Lower lobe of right lung (tissue), 2 donors: Measurements from ENCODE around the gene HPCA. TPM values are rescaled to one million over a fixed set of nuclear protein-coding genes. Genes with fewer than 3 reads are reported as not detected.

ENCODE experiments used
- ATAC-seq, 2 donors: fragments of 200-7000 bp; cut with Tn5 transposase; one replicate each; pipeline ENCODE4 v1.9.1; 2020 to 2022; ENCODE audit warnings: mild to moderate bottlenecking in 2 of 2, moderate library complexity in 2 of 2
- DNase-seq: peaks from one replicate; pipeline ENCODE4 v3.0.0-alpha.2; 2020
- H3K27ac ChIP-seq: fragments of 200-600 bp; one replicate; pipeline ENCODE4 v1.8.0; 2022
- H3K27me3 ChIP-seq: fragments of 200-600 bp; one replicate; pipeline ENCODE4 v1.8.0; 2022; ENCODE audit warnings: low read depth
- H3K36me3 ChIP-seq: fragments of 200-600 bp; one replicate; pipeline ENCODE4 v1.8.0; 2022; ENCODE audit warnings: mild to moderate bottlenecking
- H3K4me1 ChIP-seq: fragments of 200-600 bp; one replicate; pipeline ENCODE4 v1.8.0; 2022
- H3K4me3 ChIP-seq: fragments of 200-600 bp; one replicate; pipeline ENCODE4 v1.8.0; 2022; ENCODE audit warnings: mild to moderate bottlenecking
- H3K9me3 ChIP-seq: fragments of 200-600 bp; one replicate; pipeline ENCODE4 v1.8.0; 2022
- intact Hi-C: fragments of 100-400 bp; cut with DNase I; formaldehyde crosslinking; loops from one replicate; pipeline ENCODE4 v1.11.0; 2022
- total RNA-seq: library from RNA; stranded (reverse); fragmentation: NEBNext Ultra II Directional; extraction: Animal tissue kit (Norgen Biotek cat#: 25700); gene quantifications from one replicate; pipeline ENCODE4 v1.2.1, GENCODE V29; 2021
- TF ChIP-seq, protein P1 (sequence below): fragments of 200-600 bp; IDR thresholded peaks from one replicate; pipeline ENCODE4 v1.8.0; 2022; ENCODE audit warnings: antibody characterized with exemption, mild to moderate bottlenecking
- donor health status: DM: no; HTN: yes; CAD: no; lungs with severe emphysema.

HPCA gene
- total RNA-seq, 1 donor from 2014 or later: not detected

DNA sequence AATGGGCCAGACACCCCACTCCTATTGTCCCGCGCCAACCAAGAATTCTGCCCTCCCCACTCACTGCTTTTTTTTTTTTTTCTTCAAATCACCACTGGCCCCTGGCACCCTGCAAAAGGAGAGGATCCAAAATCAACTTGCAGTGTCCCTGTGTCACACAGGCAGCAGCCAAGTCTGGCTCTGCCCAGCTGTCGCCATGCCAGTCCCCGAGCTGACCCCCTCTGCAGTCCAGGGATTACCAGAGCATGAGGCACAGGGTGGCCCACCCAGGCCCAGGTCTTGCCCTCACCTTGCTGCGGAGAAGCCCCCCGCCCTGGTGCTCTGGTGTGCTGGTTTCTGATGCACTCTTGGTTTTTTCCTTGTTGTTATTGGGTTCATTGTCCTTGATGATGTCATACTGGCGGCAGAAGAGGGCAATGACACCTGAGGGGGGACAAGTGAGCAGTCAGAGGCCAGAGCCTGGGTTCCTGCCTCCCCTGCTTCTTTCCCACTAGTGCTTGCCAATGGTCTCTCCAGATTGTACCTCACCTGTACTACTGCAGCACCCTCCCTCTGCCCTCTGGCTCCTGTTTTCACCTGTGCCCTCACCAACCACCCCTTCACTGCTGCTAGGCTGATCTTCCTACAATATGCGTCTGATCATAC lies 21.8 kb upstream of the HPCA start:
- Histone ChIP-seq H3K4me1 (no peaks in the 10 kb centered on the region), H3K9me3 (no peaks in the 10 kb centered on the region), H3K36me3 (peaks cover 20% of the 10 kb centered on the region), H3K4me3 (no peak overlapping the region), H3K27me3 (peaks cover under 1% of the 10 kb centered on the region), H3K27ac (no peak overlapping the region)
- intact Hi-C loops: no loop called here
- DNase-seq (no peak), ATAC-seq (no peak)
- TF ChIP-seq, protein P1, sequence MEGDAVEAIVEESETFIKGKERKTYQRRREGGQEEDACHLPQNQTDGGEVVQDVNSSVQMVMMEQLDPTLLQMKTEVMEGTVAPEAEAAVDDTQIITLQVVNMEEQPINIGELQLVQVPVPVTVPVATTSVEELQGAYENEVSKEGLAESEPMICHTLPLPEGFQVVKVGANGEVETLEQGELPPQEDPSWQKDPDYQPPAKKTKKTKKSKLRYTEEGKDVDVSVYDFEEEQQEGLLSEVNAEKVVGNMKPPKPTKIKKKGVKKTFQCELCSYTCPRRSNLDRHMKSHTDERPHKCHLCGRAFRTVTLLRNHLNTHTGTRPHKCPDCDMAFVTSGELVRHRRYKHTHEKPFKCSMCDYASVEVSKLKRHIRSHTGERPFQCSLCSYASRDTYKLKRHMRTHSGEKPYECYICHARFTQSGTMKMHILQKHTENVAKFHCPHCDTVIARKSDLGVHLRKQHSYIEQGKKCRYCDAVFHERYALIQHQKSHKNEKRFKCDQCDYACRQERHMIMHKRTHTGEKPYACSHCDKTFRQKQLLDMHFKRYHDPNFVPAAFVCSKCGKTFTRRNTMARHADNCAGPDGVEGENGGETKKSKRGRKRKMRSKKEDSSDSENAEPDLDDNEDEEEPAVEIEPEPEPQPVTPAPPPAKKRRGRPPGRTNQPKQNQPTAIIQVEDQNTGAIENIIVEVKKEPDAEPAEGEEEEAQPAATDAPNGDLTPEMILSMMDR: no peak

DNA sequence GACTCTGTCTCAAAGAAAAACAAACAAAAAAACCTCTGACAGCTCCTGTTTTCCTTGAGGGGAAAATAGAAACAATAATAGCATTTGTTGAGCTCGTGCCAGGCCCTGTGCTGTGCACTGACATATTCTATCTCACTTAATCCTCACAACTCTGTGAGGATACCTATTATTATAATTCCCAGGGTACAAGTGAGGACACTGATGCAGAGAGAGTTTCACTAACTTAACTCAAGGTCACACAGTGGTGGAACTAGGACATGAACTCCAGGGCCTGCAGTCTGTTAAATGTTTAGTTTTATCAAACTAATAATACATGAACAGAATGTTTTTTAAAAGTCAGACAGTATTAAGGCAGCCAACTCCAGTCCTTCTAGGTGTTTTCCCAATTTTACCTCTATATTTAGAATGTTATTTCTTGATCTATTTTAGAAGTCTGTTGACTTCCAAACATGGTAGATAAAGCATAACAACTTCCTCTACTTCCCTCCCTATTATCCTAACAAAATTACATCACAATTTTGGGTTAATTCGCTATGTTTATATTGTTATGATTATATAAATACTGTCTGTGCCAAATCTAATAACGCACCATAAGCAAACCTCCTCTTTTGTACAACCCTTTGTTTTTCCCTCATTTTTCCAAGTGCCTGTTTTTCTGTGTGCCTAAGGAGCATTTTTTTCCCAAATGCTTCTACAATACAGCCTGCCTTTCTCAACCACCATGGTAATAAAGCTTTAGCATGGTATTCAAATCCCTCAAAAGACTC lies 20.5 kb upstream of the HPCA start:
- Histone ChIP-seq H3K9me3 (no peaks in the 10 kb centered on the region), H3K27me3 (peaks cover 10% of the 10 kb centered on the region), H3K36me3 (peaks cover 18% of the 10 kb centered on the region), H3K4me1 (peaks cover 7% of the 10 kb centered on the region), H3K4me3 (no peak overlapping the region), H3K27ac (no peak overlapping the region)
- intact Hi-C loops: no loop called here
- DNase-seq: no peak
- TF ChIP-seq, protein P1: no peak
- ATAC-seq: no peak

DNA sequence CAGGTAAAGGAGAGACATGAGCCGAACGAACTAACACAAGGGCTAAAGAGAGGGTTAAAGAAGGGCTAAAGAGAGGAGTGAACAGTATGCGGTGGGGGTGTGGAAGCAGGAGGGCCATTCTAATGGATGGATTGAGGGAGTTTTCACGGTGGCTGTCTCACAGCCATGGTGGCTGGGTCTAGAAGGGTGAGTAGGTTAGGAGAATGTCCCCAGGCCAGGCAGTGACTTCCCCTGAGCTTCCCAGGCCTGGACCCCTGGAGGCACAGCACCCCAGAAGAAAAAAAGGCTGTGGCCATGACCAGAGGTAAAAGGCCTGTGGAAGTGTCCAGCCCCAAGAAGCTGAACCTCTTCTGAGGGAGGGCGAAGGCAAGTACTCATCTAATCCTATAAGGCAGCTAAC lies 19.1 kb upstream of the HPCA start:
- Histone ChIP-seq H3K27me3 (peaks cover 21% of the 10 kb centered on the region), H3K4me3 (no peak overlapping the region), H3K4me1 (peaks cover 13% of the 10 kb centered on the region), H3K27ac (no peak overlapping the region), H3K9me3 (no peaks in the 10 kb centered on the region), H3K36me3 (peaks cover 13% of the 10 kb centered on the region)
- DNase-seq (no peak), ATAC-seq (no peak)
- TF ChIP-seq, protein P1: no peak
- intact Hi-C loops: no loop called here

DNA sequence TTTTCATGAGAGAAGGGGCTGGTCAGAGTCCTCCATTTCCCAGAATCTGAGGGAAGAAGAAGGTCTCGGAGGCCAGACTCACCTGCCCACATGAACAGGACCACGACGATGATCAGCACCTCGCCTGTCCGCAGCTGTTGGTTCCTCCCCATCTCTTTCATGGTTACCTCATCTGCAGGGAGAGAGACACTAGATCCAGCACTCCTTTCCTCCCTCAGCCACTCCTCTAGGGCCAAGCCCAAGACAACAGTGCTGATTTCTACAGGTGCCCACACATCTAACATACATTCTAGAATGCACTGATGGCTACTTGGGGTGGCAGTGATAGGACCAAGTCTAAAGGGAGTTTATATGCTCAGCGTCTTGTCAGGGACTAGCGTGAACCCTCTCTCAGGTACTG lies 18.6 kb upstream of the HPCA start:
- H3K27ac ChIP-seq: no peak overlapping the region
- no peak overlapping the region for H3K4me3 ChIP-seq
- DNase-seq (no peak), ATAC-seq (no peak)
- peaks cover 17% of the 10 kb centered on the region for H3K4me1 ChIP-seq
- intact Hi-C loops: no loop called here
- H3K27me3 ChIP-seq: peaks cover 26% of the 10 kb centered on the region
- H3K9me3 ChIP-seq: no peaks in the 10 kb centered on the region
- TF ChIP-seq, protein P1: no peak
- H3K36me3 ChIP-seq: peaks cover 8% of the 10 kb centered on the region

DNA sequence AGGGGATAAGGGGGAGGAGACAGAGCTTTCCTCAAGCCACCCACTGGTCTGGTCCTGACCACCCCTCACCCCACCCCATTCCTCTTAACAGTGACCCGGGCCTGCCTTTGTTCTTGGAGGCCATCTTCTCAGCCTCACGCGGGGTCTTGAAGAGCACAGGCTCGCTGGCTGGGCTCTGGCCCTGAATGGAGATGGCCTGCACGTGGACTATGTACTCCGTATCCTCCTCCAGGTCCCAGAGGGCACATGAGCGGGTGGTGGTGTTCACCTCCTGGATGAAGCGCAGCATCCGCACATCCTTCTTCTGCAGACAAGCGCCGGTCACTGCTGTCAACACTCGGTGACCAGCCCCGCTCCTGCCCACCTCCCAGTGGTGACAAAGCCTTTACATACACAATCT lies 18.2 kb upstream of the HPCA start:
- TF ChIP-seq, protein P1: no peak
- Histone ChIP-seq H3K9me3 (no peaks in the 10 kb centered on the region), H3K4me1 (peaks cover 17% of the 10 kb centered on the region), H3K4me3 (no peak overlapping the region), H3K36me3 (peaks cover 5% of the 10 kb centered on the region), H3K27me3 (peaks cover 29% of the 10 kb centered on the region), H3K27ac (no peak overlapping the region)
- no peak for DNase-seq
- no peak for ATAC-seq
- intact Hi-C loops: no loop called here
